DMS79 treated with DMSO at 0.1 percent for 48 hours (cell line): ENCODE measurements around the gene CNR2.
A peak's percentile ranks its signal among the peaks of the same experiment; 100 is the strongest.
"Not testable (repeated sequence)": the region's sequence is repeated elsewhere in the genome, so short reads cannot be mapped to it uniquely, and the experiment has no call there.

Experiments used
- DNase-seq: peaks from one replicate; lab custom pipeline; 2025; lab: John Stamatoyannopoulos, UW

Gene CNR2

DNA sequence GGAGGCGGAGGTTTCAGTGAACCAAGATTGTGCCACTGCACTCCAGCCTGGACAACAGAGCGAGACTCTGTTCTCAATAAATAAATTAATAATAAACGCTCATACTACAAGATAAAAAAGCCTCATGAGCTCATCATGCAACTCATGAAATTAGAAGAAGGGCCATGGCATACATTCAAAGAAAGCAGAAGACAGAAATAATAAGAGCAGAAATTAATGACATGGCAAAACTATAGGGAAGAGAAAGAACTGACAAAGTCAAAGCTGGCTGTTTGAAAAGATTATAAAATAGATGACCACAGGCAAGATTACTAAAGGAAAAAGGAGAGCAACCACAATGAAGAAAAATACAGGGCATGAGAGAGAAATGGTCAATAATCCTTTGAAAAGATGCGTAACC is 30.4 kb downstream of the CNR2 start:
- DNase-seq, result no peak

DNA sequence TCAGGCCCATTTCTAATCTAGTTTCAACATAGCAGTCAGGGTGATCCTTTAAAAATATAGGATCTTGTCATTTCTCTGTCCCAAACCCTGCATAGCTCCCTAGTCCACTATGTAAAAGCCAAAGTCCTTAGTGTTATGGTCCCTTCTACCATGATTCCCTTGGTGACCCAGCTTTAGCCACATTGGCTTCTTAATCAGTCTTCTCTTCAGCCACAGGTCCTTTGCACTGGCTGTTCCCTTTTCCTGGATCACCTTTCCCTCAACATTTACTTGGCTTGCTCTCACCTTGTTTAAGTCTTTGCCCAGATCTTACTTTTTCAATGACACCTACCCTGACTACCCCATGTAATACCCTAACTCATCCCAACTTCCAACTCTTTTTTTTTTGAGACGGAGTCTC is 33.4 kb downstream of the CNR2 start:
- DNase-seq, result no peak

DNA sequence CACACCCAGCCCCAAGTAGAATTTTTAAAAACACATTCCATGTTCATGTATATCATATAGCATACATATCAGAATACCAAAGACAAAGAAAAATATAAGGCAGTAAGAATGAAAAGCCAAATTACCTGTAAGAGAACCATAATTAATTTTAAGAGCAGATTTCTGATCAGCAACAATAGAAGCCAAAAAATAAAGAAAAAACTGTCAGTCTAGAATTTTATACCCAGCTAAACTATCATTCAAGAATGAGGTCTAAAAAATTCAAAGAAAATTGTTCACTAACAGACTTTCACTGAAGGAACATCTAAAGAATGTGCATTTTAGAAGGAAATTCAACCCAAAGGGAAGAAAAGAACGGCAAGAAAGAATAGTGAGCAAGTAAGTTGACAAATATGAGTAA is 34.5 kb downstream of the CNR2 start:
- DNase-seq, result no peak

DNA sequence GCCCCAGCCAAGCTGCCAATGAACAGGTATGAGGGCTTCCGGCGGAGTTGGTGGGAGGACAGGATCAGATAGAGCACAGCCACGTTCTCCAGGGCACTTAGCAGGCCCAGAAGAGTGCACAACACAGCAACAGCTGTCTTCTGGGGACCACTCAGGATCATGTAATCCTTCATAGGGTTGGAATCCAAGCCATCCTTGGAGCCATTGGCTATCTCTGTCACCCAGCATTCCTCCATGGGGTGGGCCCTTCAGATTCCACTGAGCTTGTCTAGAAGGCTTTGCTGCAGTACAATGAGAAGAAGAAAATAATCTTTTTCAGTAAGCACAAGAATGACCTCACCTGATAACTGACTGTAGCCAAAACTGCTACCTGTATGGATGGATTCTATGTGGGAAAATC is 37.8 kb downstream of the CNR2 start:
- DNase-seq, result no peak

DNA sequence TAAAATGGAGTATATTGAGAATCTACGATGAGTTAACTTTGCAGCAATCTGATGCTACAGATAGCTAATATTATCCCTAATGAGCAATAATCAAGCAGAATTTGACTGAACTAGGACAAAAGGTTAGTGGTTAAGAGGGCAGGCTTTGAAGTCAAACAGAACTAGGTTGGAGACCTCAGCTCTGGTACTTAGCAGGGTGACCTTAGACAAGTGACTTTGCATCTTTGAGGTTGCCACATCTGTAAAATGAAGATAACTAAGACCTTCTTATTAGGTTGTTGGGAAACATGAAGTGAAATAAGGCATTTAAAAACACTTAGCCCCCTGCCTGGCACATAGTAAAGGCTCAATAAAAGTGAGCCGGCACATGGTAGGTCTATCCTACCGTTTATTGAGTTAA is 40.7 kb downstream of the CNR2 start:
- no peak for DNase-seq

DNA sequence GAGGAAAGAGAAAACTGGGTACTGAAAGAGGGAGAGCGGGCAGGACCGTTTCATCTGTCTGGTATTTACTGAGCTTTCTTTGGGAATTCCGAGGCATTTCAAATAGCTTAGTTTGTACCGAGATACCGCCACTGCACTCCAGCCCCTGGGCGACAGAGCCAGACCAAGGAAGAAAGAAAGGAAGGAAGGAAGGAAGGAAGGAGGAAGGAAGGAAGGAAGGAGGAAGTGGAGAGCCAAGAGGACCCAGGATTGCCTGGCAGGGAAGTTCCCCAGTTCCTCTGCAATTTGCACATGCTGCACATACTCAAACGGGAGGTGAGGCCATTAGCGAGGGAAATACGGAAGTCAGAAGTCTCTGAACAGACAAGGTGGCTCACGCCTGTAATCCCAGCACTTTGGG is 44.1 kb downstream of the CNR2 start:
- no peak for DNase-seq

DNA sequence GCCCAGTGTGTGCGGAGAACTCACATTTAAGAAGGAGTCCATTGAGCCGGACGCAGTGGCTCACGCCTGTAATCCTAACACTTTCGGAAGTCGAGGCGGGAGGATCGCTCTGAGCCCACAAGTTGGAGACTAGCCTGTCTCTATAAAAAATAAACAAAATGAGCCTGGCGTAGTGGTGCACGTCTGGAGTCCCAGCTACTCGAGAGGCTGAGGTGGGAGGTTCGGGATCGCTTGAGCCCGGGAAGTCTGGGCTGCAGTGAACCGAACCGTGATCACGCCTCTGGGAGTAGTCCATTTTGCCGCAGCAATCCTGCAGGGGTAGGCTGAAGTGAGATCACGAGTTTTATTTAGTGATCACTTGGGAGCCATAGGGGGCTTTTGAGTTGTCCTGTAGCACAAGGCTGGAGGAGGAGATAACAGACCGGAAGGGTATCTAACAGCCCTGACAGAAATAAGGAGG is 44.6 kb downstream of the CNR2 start:
- peak; percentile 87 for DNase-seq

DNA sequence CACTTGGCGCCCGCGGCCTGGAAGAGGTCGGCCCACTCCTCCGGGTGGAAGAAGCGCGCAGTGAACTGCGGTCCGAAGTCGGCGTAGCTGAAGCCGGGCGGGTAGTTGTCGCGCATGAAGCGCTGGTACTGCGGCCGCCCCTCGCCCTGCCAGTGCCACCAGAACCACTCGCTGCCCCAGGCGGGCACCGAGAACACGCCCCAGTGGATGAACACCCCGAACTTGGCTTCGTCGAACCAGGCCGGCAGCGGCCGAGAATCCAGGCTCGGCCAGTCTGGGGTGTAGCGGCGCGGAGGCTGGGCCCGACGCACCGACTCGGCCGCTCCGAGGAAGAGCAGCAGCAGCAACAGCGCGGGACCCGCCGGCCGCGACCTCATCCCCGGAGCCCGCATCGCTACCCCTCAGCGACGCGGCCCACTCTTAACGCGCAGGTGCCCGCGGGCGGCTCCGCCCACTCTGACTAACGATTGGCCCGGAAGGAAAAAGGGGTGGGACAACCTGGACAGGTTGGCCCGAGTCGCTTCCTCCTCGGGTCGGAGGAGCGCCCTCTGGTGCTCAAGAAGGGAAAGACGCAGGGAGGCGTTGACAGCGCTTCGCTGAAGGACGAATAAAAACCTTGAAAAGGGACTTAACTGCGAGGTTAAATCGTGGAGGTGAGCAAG is 45.1 kb downstream of the CNR2 start, which contains the start of gene FUCA1:
Gene FUCA1, minus strand, starts transcription at position 396 of the 662 bp plus-strand sequence. Its CDS starts 4 bp downstream, at position 392.
- DNase-seq, result peak; percentile 98

DNA sequence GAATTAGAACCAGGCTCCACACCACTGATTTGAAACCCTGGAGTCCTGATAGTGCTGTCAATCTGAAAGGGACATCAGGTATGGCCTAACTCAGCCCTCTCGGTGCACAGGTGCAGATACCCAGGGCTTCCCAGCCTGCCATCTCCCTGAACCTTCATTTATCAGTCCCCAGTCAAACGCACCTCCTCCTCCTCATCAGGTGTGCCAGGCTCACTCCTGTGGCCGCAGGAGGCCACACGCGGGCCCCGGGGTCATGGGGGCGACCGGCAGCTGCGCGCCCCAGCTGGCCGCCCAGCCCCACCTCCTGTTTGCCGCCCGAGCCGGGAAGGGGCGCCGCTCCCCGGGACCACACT is 45.6 kb downstream of the CNR2 start:
- no peak for DNase-seq

DNA sequence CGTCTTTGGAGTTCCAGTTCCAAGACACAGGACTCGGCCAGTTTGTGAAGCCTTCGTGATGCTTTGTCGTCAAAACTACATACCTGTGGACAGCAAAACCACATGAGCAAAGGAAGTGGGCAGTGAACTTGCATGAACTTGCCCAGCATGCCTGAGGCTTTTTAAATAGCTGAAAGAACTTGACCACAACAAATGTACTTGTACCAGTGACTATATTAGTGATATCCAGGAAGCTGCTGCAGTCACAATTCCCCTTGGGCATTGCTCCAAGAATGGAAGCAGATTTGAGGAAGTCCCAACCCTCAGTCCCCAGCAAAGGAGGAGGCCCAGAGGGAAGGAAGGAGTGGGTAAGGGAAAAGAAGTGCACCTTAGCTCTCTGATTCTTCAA is 47.6 kb downstream of the CNR2 start:
- peak; percentile 49 for DNase-seq

DNA sequence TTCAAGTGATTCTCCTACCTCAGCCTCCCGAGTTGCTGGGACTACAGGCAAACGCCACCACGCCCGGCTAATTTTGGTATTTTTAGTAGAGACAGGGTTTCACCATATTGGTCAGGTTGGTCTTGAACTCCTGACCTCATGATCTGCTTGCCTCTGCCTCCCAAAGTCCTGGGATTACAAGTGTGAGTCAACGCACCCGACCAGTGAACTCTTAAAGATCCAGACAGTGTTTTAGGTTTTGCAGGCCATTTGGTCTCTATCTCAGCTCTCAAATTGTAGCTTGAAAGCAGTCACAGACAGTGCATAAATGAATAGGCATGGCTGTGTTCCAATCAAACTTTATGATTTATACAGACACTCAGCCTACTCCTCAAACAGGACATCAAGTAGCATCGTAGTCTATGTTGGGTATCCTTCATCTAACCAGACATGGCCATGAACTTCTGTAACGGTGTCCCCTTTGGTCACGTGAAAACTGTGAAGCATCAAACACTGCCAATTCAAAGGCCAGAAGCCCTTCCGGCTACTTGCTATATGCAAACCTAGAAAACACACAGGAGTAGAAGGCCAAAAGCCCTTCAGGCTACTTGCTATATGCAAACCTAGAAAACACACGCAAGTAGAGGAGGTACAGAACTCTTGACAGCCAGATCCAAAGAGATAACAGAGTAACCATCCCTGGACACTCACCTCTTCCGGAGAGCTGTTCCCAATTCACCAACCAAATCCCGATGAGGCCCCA is 48.2 kb downstream of the CNR2 start:
- no peak for DNase-seq

DNA sequence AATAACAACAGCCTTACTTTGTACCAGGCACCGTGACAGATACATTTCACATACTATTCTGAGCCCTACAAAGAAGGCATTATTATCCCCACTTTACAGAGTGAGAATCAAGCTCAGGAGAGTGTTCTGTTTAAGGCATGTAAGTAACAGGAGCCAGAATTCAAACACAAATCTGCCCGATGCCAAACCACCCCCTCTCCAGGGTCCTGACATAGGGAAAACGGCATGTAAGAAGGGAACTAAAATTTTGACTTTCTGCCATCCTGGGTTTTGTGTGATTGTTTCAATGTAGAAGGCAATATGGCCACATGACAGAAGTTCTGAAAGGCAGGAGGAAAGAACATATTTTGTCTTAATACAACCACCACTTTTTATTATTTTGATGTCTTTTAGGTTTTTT is 50.5 kb downstream of the CNR2 start:
- DNase-seq, result no peak

DNA sequence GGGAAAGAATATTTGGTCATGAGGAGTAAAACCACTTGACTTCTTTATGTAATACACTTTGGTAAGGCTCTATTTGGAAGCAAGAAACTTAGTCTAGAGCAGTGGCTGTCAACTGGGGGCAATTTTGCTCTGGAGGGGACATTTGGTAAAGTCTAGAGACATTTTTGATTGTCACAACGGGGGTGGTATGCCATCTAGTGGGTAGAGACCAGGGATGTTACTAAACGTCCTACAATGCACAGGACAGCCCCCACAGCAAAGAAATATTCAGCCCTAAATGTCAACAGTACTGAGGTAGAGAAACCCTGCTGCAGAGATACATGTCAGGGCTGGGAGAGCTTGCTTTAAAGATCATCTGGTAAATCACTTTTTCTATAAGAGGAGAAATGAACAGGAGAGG is 58.6 kb downstream of the CNR2 start:
- no peak for DNase-seq

DNA sequence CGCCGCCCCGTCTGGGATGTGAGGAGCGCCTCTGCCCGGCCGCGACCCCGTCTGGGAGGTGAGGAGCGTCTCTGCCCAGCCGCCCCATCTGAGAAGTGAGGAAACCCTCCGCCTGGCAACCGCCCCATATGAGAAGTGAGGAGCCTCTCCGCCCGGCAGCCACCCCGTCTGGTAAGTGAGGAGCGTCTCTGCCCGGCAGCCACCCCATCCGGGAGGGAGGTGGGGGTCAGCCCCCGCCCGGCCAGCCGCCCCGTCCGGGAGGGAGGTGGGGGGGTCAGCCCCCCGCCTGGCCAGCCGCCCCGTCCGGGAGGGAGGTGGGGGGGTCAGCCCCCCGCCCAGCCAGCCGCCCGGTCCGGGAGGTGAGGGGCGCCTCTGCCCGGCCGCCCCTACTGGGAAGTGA is 60.0 kb downstream of the CNR2 start:
- not testable (repeated sequence) for DNase-seq

DNA sequence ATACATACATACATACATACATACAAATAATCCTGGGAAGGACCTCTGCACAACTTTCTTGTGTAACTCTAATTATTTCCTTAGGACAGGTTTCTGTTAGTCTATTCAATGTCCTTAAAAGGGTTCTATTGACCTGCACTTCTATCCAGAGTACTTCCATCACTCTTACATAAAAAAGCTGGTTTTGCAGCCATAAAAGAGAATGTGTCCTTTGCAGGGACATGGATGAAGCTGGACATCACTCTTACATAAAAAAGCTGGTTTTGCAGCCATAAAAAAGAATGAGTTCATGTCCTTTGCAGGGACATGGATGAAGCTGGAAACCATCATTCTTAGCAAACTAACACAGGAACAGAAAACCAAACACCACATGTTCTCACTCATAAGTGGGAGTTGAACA is 61.8 kb downstream of the CNR2 start:
- DNase-seq, result not testable (repeated sequence)

DNA sequence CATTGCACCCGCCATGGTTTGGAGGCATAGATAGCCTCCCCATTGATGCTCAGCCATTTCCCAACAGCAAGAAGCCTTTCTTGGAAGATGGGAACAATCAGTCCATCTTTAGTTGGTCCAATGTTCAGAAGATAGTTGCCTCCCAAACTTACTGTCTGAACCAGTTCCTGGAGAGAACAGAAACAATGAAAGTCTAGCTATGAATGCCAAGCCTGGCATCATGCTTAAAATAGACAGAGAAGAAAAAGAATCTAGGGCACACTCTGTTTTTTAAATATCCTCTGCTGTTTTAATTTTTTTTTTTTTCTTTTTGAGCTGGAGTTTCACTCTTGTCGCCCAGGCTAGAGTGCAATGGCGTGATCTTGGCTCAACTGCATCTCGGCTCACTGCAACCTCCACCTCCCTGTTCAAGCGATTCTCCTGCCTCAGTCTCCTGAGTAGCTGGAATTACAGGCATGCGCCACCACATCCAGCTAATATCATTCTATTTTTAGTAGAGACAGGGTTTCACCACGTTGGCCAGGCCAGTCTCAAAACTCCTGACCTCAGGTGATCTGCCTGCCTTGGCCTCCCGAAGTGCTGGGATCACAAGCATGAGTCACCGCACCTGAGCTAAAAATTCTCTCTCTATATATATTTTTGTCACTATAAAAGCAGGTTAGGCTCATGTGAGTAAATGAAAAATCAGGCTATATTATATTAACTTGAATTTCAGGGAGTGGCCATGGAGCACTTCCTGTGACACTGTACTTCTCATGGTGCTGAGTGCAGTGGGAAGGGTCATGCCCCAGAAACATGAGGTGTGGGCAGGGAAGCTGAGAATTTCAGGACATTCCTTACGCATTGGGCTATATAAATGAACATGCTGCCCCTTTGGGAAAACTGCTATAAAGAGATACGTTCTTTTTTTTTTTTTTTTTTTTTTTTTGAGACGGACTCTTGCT is 64.2 kb downstream of the CNR2 start:
- no peak for DNase-seq

DNA sequence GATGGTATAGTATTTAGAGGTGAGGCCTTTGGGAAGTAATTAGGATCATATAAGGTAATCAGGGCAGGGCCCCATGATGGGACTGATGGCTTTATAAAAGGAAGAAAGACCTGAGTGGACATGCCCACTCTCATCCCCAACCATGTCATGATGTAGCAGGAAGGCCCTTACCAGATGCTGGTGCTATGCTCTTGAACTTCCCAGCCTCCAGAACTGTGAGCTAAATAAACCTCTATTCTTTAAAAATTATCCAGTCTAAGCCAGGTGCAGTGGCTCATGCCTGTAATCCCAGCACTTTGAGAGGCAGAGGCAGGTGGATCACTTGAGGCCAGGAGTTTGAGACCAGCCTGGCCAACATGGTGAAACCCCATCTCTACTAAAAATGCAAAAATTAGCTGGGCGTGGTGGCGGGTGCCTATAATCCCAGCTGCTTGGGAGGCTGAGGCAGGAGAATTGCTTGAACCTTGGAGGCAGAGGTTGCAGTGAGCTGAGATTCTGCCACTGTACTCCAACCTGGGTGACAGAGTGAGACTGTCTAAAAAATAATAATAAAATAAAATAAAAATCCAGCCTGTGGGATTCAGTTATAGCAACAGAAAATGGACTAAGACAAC is 65.6 kb downstream of the CNR2 start:
- not testable (repeated sequence) for DNase-seq

DNA sequence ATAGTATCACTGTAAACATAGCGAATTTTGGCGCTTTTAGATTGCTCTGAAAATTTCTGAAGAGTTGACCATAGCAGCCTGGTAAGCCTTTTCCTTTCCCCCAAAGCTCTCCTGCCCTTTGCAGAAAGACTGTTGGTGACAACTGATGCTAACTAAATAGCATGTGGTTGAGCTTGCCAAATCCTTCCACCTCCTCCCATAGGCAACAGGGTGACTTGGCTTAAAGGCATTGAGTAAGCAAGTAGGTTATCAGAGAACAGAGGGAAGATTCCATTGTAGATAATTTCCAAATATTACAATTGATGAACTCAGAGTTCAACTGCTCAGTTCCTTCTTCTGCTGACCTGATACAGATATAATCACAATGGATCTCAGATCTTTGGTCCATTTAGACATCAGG is 68.0 kb downstream of the CNR2 start:
- no peak for DNase-seq

DNA sequence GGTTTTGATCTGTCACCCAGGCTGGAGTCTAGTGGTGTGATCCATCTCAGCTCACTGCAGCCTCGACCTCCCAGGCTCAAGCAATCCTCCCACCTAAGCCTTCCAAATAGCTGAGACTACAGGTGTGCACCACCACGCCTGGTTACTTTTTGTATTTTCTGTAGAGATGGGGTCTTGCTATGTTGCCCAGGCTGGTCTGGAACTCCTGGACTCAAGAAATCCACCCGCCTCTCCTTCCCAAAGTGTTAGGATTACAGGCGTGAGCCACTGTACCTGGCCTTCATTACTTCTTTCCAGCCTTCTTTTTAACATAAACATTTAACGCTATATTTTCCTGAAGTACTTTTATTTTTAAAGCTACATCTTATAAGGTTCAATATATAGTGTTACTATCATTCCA is 69.5 kb downstream of the CNR2 start:
- no peak for DNase-seq

DNA sequence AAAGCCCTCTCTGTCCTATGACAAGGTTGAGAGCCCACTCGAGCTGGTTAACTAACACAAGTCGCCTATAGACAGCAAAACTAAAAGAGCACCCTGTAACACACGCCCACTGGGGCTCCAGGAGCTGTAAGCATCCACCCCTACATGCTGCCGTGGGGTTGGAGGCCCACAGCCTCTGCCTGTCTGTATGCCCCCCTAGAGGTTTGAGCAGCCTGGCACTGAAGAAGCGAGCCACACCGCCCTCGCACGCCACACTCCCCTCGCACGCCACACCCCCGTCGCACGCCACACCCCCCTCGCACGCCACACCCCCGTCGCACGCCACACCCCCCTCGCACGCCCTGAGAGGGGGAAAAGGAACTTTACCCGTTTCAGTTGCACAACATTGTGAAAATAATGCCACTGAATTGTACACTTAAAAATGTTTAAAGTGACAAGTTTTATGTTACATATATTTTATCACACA is 74.7 kb downstream of the CNR2 start:
- peak; percentile 52 for DNase-seq

DNA sequence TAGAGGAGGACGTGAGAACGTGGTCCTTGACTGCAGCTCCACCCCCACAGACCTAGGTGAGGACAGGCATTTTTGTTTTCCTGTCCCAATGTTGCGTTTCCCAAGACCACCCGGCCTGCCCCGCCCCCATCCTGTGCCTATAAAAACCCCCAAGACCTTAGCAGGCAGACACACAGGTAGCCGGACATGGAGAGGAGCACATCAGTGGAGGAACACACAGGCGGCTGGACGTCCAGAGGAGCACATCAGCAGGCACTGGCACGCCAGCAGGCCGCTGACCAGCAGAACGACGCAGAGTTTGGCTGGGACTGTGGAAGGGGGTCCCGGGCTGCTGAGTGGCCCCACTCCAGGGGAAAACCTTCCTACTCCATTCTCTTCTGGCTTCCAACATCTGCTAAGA is 75.3 kb downstream of the CNR2 start:
- no peak for DNase-seq

DNA sequence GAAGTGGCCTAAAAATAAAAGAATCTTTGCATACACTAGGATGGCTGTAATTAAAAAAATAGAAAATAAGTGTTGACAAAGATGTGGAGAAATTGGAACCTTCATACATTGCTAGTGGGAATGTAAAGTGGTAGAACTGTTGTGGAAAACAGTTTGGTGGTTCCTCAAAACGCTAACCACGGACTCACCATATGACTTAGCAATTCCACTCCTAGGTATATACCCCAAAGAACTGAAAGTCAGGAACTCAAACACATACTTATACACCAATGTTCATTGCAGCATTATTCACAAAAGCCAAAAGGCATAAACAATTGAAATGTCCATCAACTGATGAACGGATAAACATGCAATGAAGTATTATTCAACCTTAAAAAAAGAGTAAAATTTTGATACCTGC is 77.1 kb downstream of the CNR2 start:
- DNase-seq, result no peak
